Measurements from ENCODE around the gene COPA.

DNA sequence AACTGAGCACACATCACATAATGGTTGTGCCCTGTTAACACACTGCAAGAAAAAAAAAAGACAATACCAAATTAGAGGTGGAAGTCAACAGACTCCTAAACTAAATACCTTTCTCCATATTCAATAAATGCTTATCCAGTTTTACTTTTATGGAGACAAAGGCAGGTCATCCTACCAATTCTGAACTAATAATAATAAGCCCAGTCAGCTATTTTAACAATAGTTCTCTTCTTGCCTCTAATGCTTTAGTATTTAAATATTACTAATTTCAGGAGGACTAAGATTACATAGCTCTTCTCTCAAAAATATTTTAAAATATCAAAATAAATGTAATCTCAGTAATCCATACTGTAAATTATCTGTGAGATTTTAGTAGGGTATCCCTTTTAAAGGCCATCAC is 10.5 kb downstream of the COPA start:
- no peak for TF ChIP-seq POLR2AphosphoS5 (IDR thresholded peaks at IDR 0.05; ENCODE audit: low read depth, low read length)
- TF ChIP-seq SPI1 (IDR thresholded peaks at IDR 0.05; ENCODE audit: low read depth, low read length), result no peak
- TF ChIP-seq POLR2A (IDR thresholded peaks at IDR 0.05; ENCODE audit: low read depth, low read length), result no peak
- no peak for TF ChIP-seq TAF1 (IDR thresholded peaks at IDR 0.05; ENCODE audit: low read depth, low read length)
